HepG2 (cell line): ENCODE data around the gene SMIM22. TPM values are rescaled to one million over a fixed set of nuclear protein-coding genes. Genes with fewer than 3 reads are reported as not detected.
A peak's percentile ranks its signal among the peaks of the same experiment; 100 is the strongest.

Source experiments
- ATF1 ChIP-seq: IDR thresholded peaks from 2 replicates; pipeline ENCODE4 v1.6.1; 2016; ENCODE audit warnings: mild to moderate bottlenecking, control low read depth
- CHD2 ChIP-seq: IDR thresholded peaks from 2 replicates; pipeline ENCODE4 v1.6.1; 2011; ENCODE audit warnings: low read depth, low read length, improper control_type of control experiment
- GATAD1 ChIP-seq: IDR thresholded peaks from 2 replicates; pipeline ENCODE4 v1.6.1; 2016; ENCODE audit warnings: missing genetic modification reagents, missing compliant biosample characterization
- HCFC1 ChIP-seq: fragments of 150-350 bp; IDR thresholded peaks from 2 replicates; pipeline ENCODE4 v1.6.1; 2014; ENCODE audit warnings: low read depth, low read length
- HNF4A ChIP-seq: sonication (generic); formaldehyde crosslinking; IDR thresholded peaks from 2 replicates; pipeline ENCODE4 v1.4.0; 2020; ENCODE audit warnings: missing genetic modification reagents
- HNF4G ChIP-seq, 2 experiments: sonication (generic) in 1 of 2; formaldehyde crosslinking in 1 of 2; IDR thresholded peaks; 2 replicates each; pipeline versions ENCODE4 v1.4.0 to v1.6.1; 2011 to 2020; ENCODE audit warnings: borderline replicate concordance in 2 of 2, low read depth in 2 of 2, mild to moderate bottlenecking in 2 of 2, low read length in 1 of 2, missing genetic modification reagents in 1 of 2, moderate library complexity in 1 of 2
- HOXA9 ChIP-seq: sonication (generic); formaldehyde crosslinking; IDR thresholded peaks from 2 replicates; pipeline ENCODE4 v1.8.1; 2022; ENCODE audit warnings: missing genetic modification reagents, mild to moderate bottlenecking, moderate library complexity, borderline replicate concordance
- JARID2 ChIP-seq: sonication (generic); formaldehyde crosslinking; IDR thresholded peaks from 2 replicates; pipeline ENCODE4 v1.8.1; 2023; ENCODE audit warnings: missing genetic modification reagents, inconsistent platforms; ENCODE audit not compliant: insufficient replicate concordance
- KMT2A ChIP-seq: sonication (generic); formaldehyde crosslinking; IDR thresholded peaks from 2 replicates; pipeline ENCODE4 v1.4.0; 2020; ENCODE audit warnings: missing genetic modification reagents
- NR1H2 ChIP-seq: sonication (generic); formaldehyde crosslinking; IDR thresholded peaks from 2 replicates; pipeline ENCODE4 v1.8.1; 2022; ENCODE audit warnings: low read depth, missing genetic modification reagents, borderline replicate concordance
- NR2F2 ChIP-seq: IDR thresholded peaks from 2 replicates; pipeline ENCODE4 v1.6.1; 2012; ENCODE audit warnings: low read depth, inconsistent platforms, borderline replicate concordance
- SKIL ChIP-seq: sonication (generic); formaldehyde crosslinking; IDR thresholded peaks from 2 replicates; pipeline ENCODE4 v1.8.0; 2022; ENCODE audit warnings: missing genetic modification reagents, mild to moderate bottlenecking, moderate library complexity, borderline replicate concordance
- SOX13 ChIP-seq, 3 experiments: fragments of 450-650 bp in 1 of 3; sonication (generic) in 1 of 3; formaldehyde crosslinking in 1 of 3; IDR thresholded peaks in 2 of 3; conservative IDR thresholded peaks in 1 of 3; 2 replicates each; pipeline versions ENCODE4 v1.5.0 to v1.6.1; 2016 to 2020; ENCODE audit warnings: antibody characterized with exemption in 1 of 3, mild to moderate bottlenecking in 1 of 3, missing compliant biosample characterization in 1 of 3, missing genetic modification reagents in 1 of 3, moderate library complexity in 1 of 3
- SP140L ChIP-seq: sonication (generic); formaldehyde crosslinking; IDR thresholded peaks from 2 replicates; pipeline ENCODE4 v1.4.0; 2020; ENCODE audit warnings: missing genetic modification reagents, borderline replicate concordance
- TEAD2 ChIP-seq: sonication (generic); formaldehyde crosslinking; IDR thresholded peaks from 2 replicates; pipeline ENCODE4 v1.9.0; 2021; ENCODE audit warnings: missing genetic modification reagents
- THAP11 ChIP-seq: IDR thresholded peaks from 2 replicates; pipeline ENCODE4 v1.6.1; 2016; ENCODE audit warnings: missing biosample characterization, missing genetic modification reagents
- ZBTB38 ChIP-seq: sonication (generic); formaldehyde crosslinking; IDR thresholded peaks from 2 replicates; pipeline ENCODE4 v1.5.1; 2020; ENCODE audit warnings: mild to moderate bottlenecking, missing genetic modification reagents
- ZBTB42 ChIP-seq: sonication (generic); formaldehyde crosslinking; IDR thresholded peaks from 2 replicates; pipeline ENCODE4 v1.5.0; 2020; ENCODE audit warnings: mild to moderate bottlenecking, missing genetic modification reagents
- ZBTB7A ChIP-seq: sonication (generic); formaldehyde crosslinking; IDR thresholded peaks from 2 replicates; pipeline ENCODE4 v1.8.0; 2022; ENCODE audit warnings: mild to moderate bottlenecking, missing genetic modification reagents
- ZFP90 ChIP-seq: sonication (generic); formaldehyde crosslinking; IDR thresholded peaks from 2 replicates; pipeline ENCODE4 v1.8.0; 2022; ENCODE audit warnings: missing genetic modification reagents, mild to moderate bottlenecking, inconsistent platforms, borderline replicate concordance
- ZNF383 ChIP-seq: sonication (generic); formaldehyde crosslinking; IDR thresholded peaks from 2 replicates; pipeline ENCODE4 v1.4.0; 2020; ENCODE audit warnings: missing genetic modification reagents, mild to moderate bottlenecking, borderline replicate concordance
- ZNF446 ChIP-seq: sonication (generic); formaldehyde crosslinking; IDR thresholded peaks from 2 replicates; pipeline ENCODE4 v1.5.0; 2020; ENCODE audit warnings: mild to moderate bottlenecking, missing genetic modification reagents
- ZNF501 ChIP-seq: sonication (generic); formaldehyde crosslinking; IDR thresholded peaks from 2 replicates; pipeline ENCODE4 v1.5.1; 2020; ENCODE audit warnings: mild to moderate bottlenecking, moderate library complexity, missing genetic modification reagents
- ZNF530 ChIP-seq: sonication (generic); formaldehyde crosslinking; IDR thresholded peaks from 2 replicates; pipeline ENCODE4 v1.5.0; 2020; ENCODE audit warnings: low read depth, mild to moderate bottlenecking, missing genetic modification reagents
- ZSCAN12 ChIP-seq: sonication (generic); formaldehyde crosslinking; IDR thresholded peaks from 2 replicates; pipeline ENCODE4 v1.9.0; 2021; ENCODE audit warnings: mild to moderate bottlenecking, missing genetic modification reagents
- polyA plus RNA-seq, 8 experiments: library from polyadenylated mRNA; depleted of rRNA in 3 of 8; stranded (reverse) in 7 of 8; unstranded in 1 of 8; fragments of >200 nt; fragmentation: Illumina TruSeq in 4 of 8; extraction: Trizol in 4 of 8; gene quantifications; 2 replicates each; pipeline versions ENCODE4 v1.2.1 to v1.2.3, GENCODE V29; 2011 to 2016; ENCODE audit warnings: low read depth in 4 of 8, missing spikeins in 1 of 8, mixed read lengths in 1 of 8; ENCODE audit not compliant: insufficient read depth in 1 of 8
- total RNA-seq, 5 experiments: library from RNA; depleted of rRNA; stranded (reverse); fragments of >200 nt; fragmentation: Illumina TruSeq; extraction: Trizol; gene quantifications; 2 replicates each; pipeline ENCODE4 v1.2.3, GENCODE V29; 2016; ENCODE audit warnings: low read depth in 1 of 5
- TF ChIP-seq, protein P1 (sequence below): IDR thresholded peaks from 2 replicates; pipeline ENCODE4 v1.6.1; 2018; ENCODE audit warnings: missing genetic modification reagents
- TF ChIP-seq, protein P2 (sequence below): sonication (generic); formaldehyde crosslinking; IDR thresholded peaks from 2 replicates; pipeline ENCODE4 v1.4.0; 2020; ENCODE audit warnings: mild to moderate bottlenecking, missing genetic modification reagents

Gene SMIM22
- total and polyA plus RNA-seq, 2 of the 13 experiments (the other 11 are each of a cell fraction or from before 2014, with no cell fraction given), result not detected

- 0 out of 2 replicates have a peak, but pooled peaks have one; percentile 2 for TF ChIP-seq SKIL (CRISPR knock-in tag)
- no peak for TF ChIP-seq HNF4G (IDR thresholded peaks at IDR 0.05; ENCODE audit: borderline replicate concordance, low read depth, low read length)
- no peak for TF ChIP-seq HNF4G (CRISPR knock-in tag; IDR thresholded peaks at IDR 0.05; ENCODE audit: borderline replicate concordance, low read depth)
- TF ChIP-seq SP140L, result no peak
- peak; percentile 87 for TF ChIP-seq ZNF501 (CRISPR knock-in tag)
- TF ChIP-seq HNF4A (CRISPR knock-in tag), result no peak
- no peak; the same call in 1 of the 2 replicates for TF ChIP-seq ZNF383 (CRISPR knock-in tag)
- no peak for TF ChIP-seq ZNF530
- peak; percentile 99 for TF ChIP-seq THAP11 (CRISPR knock-in tag)
- TF ChIP-seq, protein P1, sequence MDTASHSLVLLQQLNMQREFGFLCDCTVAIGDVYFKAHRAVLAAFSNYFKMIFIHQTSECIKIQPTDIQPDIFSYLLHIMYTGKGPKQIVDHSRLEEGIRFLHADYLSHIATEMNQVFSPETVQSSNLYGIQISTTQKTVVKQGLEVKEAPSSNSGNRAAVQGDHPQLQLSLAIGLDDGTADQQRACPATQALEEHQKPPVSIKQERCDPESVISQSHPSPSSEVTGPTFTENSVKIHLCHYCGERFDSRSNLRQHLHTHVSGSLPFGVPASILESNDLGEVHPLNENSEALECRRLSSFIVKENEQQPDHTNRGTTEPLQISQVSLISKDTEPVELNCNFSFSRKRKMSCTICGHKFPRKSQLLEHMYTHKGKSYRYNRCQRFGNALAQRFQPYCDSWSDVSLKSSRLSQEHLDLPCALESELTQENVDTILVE (CRISPR knock-in tag), result peak; percentile 44
- no peak; the same call in 1 of the 2 replicates for TF ChIP-seq CHD2
- no peak; the same call in 1 of the 2 replicates for TF ChIP-seq NR1H2
- no peak for TF ChIP-seq TEAD2 (CRISPR knock-in tag)
- peak; percentile 73; the same call in 1 of the 2 replicates for TF ChIP-seq KMT2A (CRISPR knock-in tag)
- TF ChIP-seq HCFC1, result peak; percentile 94
- TF ChIP-seq ZBTB7A (CRISPR knock-in tag), result peak; percentile 89
- TF ChIP-seq ZNF446 (CRISPR knock-in tag), result 0 out of 2 replicates have a peak, but pooled peaks have one; percentile 75
- TF ChIP-seq ZBTB38 (CRISPR knock-in tag), result peak; percentile 76
- TF ChIP-seq, protein P2, sequence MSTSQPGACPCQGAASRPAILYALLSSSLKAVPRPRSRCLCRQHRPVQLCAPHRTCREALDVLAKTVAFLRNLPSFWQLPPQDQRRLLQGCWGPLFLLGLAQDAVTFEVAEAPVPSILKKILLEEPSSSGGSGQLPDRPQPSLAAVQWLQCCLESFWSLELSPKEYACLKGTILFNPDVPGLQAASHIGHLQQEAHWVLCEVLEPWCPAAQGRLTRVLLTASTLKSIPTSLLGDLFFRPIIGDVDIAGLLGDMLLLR, result peak; percentile 83
- peak; percentile 43; the same call in 1 of the 2 replicates for TF ChIP-seq ZFP90 (CRISPR knock-in tag)
- 0 out of 2 replicates have a peak, but pooled peaks have one; percentile 29 for TF ChIP-seq HOXA9 (CRISPR knock-in tag)
- TF ChIP-seq JARID2 (CRISPR knock-in tag), result no peak
- peak; percentile 92 for TF ChIP-seq GATAD1 (CRISPR knock-in tag)
- no peak for TF ChIP-seq ATF1 (CRISPR knock-in tag)
- no peak for TF ChIP-seq NR2F2
- no peak for TF ChIP-seq SOX13 (IDR thresholded peaks at IDR 0.05)
- no peak for TF ChIP-seq SOX13 (CRISPR knock-in tag; conservative IDR thresholded peaks at IDR 0.05 in 1 of 2, IDR thresholded peaks at IDR 0.05 in 1 of 2)
- TF ChIP-seq ZBTB42 (CRISPR knock-in tag), result peak; percentile 52; the same call in 1 of the 2 replicates
- peak; percentile 81; the same call in 1 of the 2 replicates for TF ChIP-seq ZSCAN12 (CRISPR knock-in tag)
Observed at GRCh38 chr16:4766875-4767628, 28.1 kb upstream of the SMIM22 start, which contains the start of gene ZNF500 (continued).
